NB4 (cell line): ENCODE measurements around the gene NOCT.
A peak's percentile ranks its signal among the peaks of the same experiment; 100 is the strongest.
"Not testable (repeated sequence)": the region's sequence is repeated elsewhere in the genome, so short reads cannot be mapped to it uniquely, and the experiment has no call there.

Source experiments
- DNase-seq: peaks from one replicate; pipeline ENCODE4 v3.0.0; 2010; ENCODE audit warnings: low read depth
- H3K4me3 ChIP-seq: one replicate; pipeline ENCODE4 v1.5.1; 2011; ENCODE audit warnings: mild to moderate bottlenecking, low read depth, low read length, moderate library complexity
- MYC ChIP-seq: IDR thresholded peaks from 2 replicates; pipeline ENCODE4 v1.6.1; 2011; ENCODE audit warnings: low read depth, low read length
- POLR2A ChIP-seq: IDR thresholded peaks from 2 replicates; pipeline ENCODE4 v1.6.1; 2011; ENCODE audit warnings: mild to moderate bottlenecking; ENCODE audit not compliant: insufficient read length; ENCODE audit errors: extremely low read depth
- TF ChIP-seq, protein P1 (sequence below): IDR thresholded peaks from one replicate; pipeline ENCODE4 v1.5.1; 2012; ENCODE audit warnings: low read depth, low read length
- TF ChIP-seq, protein P2 (sequence below): IDR thresholded peaks from 2 replicates; pipeline ENCODE4 v1.6.1; 2011; ENCODE audit warnings: low read depth, low read length

The NOCT gene

DNA sequence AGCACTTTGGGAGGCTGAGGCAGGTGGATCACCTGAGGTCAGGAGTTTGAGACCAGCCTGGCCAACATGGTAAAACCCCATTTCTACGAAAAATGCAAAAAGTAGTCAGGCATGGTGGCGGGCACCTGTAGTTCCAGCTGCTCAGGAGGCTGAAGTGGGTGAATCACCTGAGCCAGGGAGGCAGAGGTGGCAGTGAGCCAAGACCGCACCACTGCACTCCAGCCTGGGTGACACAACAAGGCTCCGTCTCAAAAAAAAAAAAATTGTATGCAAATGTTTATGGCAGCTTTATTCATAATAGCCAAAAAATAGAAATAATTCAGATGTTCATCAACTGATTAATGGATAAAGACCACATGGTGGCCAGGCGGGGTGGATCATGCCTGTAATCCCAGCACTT, 9.8 kb upstream of the NOCT start:
- DNase-seq: no peak
- TF ChIP-seq, protein P1, sequence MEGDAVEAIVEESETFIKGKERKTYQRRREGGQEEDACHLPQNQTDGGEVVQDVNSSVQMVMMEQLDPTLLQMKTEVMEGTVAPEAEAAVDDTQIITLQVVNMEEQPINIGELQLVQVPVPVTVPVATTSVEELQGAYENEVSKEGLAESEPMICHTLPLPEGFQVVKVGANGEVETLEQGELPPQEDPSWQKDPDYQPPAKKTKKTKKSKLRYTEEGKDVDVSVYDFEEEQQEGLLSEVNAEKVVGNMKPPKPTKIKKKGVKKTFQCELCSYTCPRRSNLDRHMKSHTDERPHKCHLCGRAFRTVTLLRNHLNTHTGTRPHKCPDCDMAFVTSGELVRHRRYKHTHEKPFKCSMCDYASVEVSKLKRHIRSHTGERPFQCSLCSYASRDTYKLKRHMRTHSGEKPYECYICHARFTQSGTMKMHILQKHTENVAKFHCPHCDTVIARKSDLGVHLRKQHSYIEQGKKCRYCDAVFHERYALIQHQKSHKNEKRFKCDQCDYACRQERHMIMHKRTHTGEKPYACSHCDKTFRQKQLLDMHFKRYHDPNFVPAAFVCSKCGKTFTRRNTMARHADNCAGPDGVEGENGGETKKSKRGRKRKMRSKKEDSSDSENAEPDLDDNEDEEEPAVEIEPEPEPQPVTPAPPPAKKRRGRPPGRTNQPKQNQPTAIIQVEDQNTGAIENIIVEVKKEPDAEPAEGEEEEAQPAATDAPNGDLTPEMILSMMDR: no peak
- no peak for TF ChIP-seq POLR2A
- TF ChIP-seq, protein P2, sequence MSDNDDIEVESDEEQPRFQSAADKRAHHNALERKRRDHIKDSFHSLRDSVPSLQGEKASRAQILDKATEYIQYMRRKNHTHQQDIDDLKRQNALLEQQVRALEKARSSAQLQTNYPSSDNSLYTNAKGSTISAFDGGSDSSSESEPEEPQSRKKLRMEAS: no peak
- no peak for TF ChIP-seq MYC
- no peak overlapping the region for H3K4me3 ChIP-seq

DNA sequence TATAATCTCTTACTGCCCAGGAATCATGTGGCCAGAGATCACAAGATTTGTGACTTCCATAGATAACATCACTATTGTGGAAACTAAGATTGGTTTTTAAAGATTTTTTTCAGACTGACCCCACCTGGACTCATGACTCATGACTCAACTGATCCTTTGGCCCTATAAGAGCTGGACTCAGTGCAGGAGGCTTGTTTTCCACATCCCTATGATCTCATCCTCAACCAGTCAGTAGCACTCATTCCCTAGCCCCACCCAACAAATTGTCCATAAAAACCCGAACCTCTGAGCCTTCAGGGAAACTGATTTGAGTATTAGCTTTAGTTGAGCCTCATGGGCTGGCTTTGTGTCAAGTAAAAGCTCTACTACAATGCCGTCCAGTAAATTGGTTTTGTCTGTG, 7.9 kb upstream of the NOCT start:
- TF ChIP-seq POLR2A: no peak
- no peak for TF ChIP-seq MYC
- TF ChIP-seq, protein P1: no peak
- TF ChIP-seq, protein P2: no peak
- no peak for DNase-seq
- H3K4me3 ChIP-seq: no peak overlapping the region

DNA sequence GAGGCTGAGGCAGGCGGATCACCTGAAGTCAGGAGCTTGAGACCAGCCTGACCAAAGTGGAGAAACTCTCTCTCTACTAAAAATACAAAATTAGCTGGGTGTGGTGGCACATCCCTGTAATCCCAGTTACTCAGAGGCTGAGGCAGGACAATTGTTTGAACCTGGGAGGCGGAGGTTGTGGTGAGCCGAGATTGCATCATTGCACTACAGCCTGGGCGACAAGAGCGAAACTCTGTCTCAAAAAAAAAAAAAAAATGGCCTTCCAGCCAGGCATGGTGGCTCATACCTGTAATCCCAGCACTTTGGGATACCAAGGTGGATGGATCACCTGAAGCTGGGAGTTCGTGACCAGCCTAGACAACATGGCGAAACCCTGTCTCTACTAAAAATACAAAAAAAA, 7.3 kb upstream of the NOCT start:
- not testable (repeated sequence) for DNase-seq, H3K4me3 ChIP-seq

DNA sequence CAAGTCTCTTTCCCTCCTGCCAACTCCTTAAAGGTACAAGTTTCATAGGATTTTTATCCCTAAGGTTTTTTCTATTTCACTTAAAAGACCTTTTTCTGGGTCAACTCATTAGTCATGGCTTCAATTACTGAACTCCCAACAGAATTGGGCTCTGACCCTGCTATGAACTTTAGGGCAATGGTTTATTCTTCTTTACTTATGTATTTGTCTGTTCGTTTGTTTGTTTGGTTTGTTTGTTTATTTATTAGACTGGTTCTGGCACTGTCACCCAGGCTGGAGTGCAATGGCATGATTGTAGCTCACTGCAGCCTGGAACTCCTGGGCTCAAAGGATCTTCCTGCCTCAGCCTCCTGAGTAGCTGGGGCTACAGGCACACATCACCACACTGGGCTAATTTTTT, 5.9 kb upstream of the NOCT start:
- TF ChIP-seq MYC (no peak), POLR2A (no peak)
- TF ChIP-seq, protein P2: no peak
- TF ChIP-seq, protein P1: no peak
- H3K4me3 ChIP-seq: no peak overlapping the region
- no peak for DNase-seq

DNA sequence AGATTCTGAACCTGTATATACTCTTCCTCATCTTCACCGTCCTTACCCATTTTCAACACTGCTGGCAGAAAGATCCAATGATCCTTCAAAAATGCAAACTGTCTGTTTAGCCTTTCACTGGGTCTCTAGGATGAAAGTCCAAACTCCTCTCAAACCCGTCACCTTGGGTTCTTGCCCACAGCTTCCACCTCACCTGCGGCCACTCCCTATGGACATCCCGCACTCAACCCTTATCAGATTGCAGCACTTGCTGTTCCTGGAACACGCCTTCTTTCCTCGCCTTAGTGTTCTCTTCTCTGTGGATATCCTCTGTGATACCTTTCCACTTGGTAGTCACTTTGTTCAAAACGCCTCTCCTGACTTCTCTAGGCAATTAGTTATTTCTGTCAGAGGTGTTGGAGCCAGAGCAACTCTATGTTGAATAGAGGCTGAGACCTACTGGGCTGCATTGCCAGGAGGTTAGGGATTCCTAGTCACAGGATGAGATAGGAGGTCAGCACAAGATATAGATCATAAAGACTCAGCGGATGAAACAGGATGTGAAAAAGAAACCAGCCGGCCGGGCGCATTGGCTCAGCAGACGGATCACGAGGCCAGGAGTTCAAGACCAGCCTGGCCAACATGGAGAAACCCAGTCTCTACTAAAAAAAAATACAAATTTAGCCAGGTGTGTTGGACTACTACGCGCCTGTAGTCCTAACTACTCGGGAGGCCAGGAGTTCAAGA, 4.2 kb upstream of the NOCT start:
- TF ChIP-seq, protein P1: no peak
- no peak for TF ChIP-seq POLR2A
- no peak overlapping the region for H3K4me3 ChIP-seq
- no peak for DNase-seq

DNA sequence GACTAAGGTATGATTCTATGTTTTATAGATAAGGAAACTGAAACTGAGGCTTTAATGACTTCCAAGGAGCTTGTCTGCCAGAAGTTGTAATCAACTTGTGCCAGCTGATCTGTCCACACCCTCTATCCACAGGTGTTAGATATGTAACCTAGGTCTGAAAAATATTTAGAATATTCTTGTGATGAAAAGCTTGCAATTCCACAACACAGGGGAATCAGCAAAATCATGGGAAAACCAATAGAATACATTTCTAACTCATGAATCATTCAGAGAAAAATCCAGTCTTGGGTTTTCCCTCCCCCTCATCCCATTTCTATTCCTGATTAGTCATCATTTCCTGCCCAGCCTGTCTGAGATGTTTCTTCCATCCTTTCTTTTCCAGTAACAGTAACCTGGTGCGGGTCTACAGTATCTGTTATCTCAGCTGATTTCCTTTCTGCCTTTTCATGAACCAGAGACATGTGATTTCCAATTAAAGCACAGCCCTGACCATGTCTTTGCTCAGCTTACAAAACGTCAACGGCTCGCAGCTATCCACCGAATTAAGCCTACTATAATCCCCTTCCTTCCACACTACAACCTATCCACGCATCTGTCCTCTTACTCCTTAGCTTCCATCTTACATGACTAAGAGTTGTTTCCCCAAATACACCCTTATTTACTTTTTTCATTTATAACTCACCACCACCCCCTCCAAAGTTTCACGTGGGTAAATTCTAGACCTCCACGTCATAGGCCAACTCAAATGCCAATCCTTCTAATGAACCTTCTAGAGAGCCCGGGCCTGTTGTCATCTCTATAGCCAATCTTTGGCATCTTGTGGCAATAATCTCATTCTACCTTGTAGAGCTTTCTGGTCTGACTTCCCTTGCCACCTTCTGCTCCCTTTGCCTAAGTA, 961 bp upstream of the NOCT start:
- no peak for TF ChIP-seq MYC
- TF ChIP-seq, protein P2: no peak
- TF ChIP-seq POLR2A: no peak
- TF ChIP-seq, protein P1: no peak
- peak overlapping the region; percentile 93 for H3K4me3 ChIP-seq
- DNase-seq: peak; percentile 39
